MCF 10A (cell line): ENCODE data around the gene PAX1. TPM values are rescaled to one million over a fixed set of nuclear protein-coding genes. Genes with fewer than 3 reads are reported as not detected.

Experiments
- BruUV-seq: library from RNA; stranded (reverse); fragments of 400-500 nt; replicated peaks from 2 replicates; lab custom pipeline; 2021; lab: Mats Ljungman, UMichigan
- CTCF ChIA-PET: fragments of 300-600 bp; sonication (Branson Sonifier 250); formaldehyde crosslinking; extraction: SDS; loops from one replicate; lab custom pipeline; 2021; ENCODE audit warnings: antibody characterized with exemption, inconsistent platforms; lab: Yijun Ruan, JAX
- POLR2A ChIA-PET: fragments of 300-600, 350-650 bp; sonication (Branson Sonifier 250); formaldehyde crosslinking; extraction: SDS; loops from one replicate; lab custom pipeline; 2020; ENCODE audit warnings: antibody characterized with exemption, inconsistent platforms; lab: Yijun Ruan, JAX
- DNase-seq: peaks from one replicate; pipeline ENCODE4 v3.0.0-alpha.2; 2018; ENCODE audit not compliant: unreplicated experiment
- H3K27ac Mint-ChIP-seq: one replicate; pipeline ENCODE4 v1.8.0; 2022; ENCODE audit warnings: mild to moderate bottlenecking, low read depth, mixed read lengths; ENCODE audit not compliant: unreplicated experiment
- H3K27me3 Mint-ChIP-seq: one replicate; pipeline ENCODE4 v1.8.0; 2022; ENCODE audit warnings: mixed read lengths; ENCODE audit not compliant: insufficient read depth, unreplicated experiment
- H3K36me3 Mint-ChIP-seq: one replicate; pipeline ENCODE4 v1.8.0; 2022; ENCODE audit warnings: mild to moderate bottlenecking, moderate library complexity, mixed read lengths; ENCODE audit not compliant: insufficient read depth, unreplicated experiment
- H3K4me1 Mint-ChIP-seq: one replicate; pipeline ENCODE4 v1.8.0; 2022; ENCODE audit warnings: mixed read lengths; ENCODE audit not compliant: insufficient read depth, unreplicated experiment
- H3K4me3 Mint-ChIP-seq: one replicate; pipeline ENCODE4 v1.8.0; 2022; ENCODE audit warnings: mild to moderate bottlenecking, moderate library complexity, mixed read lengths; ENCODE audit not compliant: unreplicated experiment
- H3K9me3 Mint-ChIP-seq: one replicate; pipeline ENCODE4 v1.8.0; 2022; ENCODE audit warnings: mixed read lengths; ENCODE audit not compliant: unreplicated experiment
- CTCF ChIP-seq: fragments of 200-600 bp; IDR thresholded peaks from one replicate; pipeline ENCODE4 v1.8.0; 2022; ENCODE audit warnings: antibody characterized with exemption, mild to moderate bottlenecking; ENCODE audit not compliant: unreplicated experiment
- intact Hi-C: fragments of 100-400 bp; cut with micrococcal nuclease; formaldehyde crosslinking; loops from 2 replicates; pipeline ENCODE4 v1.14.1; 2022
- total RNA-seq: library from RNA; stranded (reverse); gene quantifications from 2 replicates; pipeline ENCODE4 v1.2.3, GENCODE V29; 2022

The PAX1 gene
- total RNA-seq, 1 experiment from 2014 or later = not detected

- no peak for TF ChIP-seq CTCF
- BruUV-seq = no TSS peak
- no peaks in the 10 kb centered on the region for H3K4me1 Mint-ChIP-seq
- no peak overlapping the region for H3K4me3 Mint-ChIP-seq
- ChIA-PET POLR2A (no interaction called here), CTCF (interaction anchor here (0.6 to 0.7 kb wide), 2 partner anchors 18 to 548 kb away, joined by 3 read pairs; no protein-coding TSS in a partner anchor)
- intact Hi-C loops = loop anchor here (10.0 kb wide), 1 partner anchor 972 kb away; no protein-coding TSS in a partner anchor
- DNase-seq = no peak
- H3K36me3 Mint-ChIP-seq = no peaks in the 10 kb centered on the region
- H3K9me3 Mint-ChIP-seq = no peaks in the 10 kb centered on the region
- no peak overlapping the region for H3K27ac Mint-ChIP-seq
- H3K27me3 Mint-ChIP-seq = peaks cover 94% of the 10 kb centered on the region
Measured at GRCh38 chr20:21712443-21713059, 7.1 kb downstream of the PAX1 start.

GRCh38 chr20:21713470-21713869 is 8.0 kb downstream of the PAX1 start:
- Mint-ChIP-seq H3K4me3 (no peak overlapping the region), H3K9me3 (no peaks in the 10 kb centered on the region), H3K4me1 (no peaks in the 10 kb centered on the region), H3K36me3 (no peaks in the 10 kb centered on the region), H3K27me3 (peaks cover 94% of the 10 kb centered on the region), H3K27ac (no peak overlapping the region)
- ChIA-PET POLR2A (no interaction called here), CTCF (interaction anchor here (0.5 to 0.7 kb wide), 2 partner anchors 10 to 19 kb away, joined by 3 read pairs; no protein-coding TSS in a partner anchor)
- no peak for TF ChIP-seq CTCF
- no peak for DNase-seq
- intact Hi-C loops = loop anchor here (10.0 kb wide), 1 partner anchor 971 kb away; no protein-coding TSS in a partner anchor
- BruUV-seq = no TSS peak

- Mint-ChIP-seq H3K4me1 (no peaks in the 10 kb centered on the region), H3K27ac (no peak overlapping the region), H3K9me3 (no peaks in the 10 kb centered on the region), H3K4me3 (no peak overlapping the region), H3K36me3 (no peaks in the 10 kb centered on the region), H3K27me3 (peaks cover 92% of the 10 kb centered on the region)
- TF ChIP-seq CTCF = no peak
- POLR2A ChIA-PET = no interaction called here
- no peak for DNase-seq
- intact Hi-C loops = loop anchor here (10.0 kb wide), 1 partner anchor 971 kb away; no protein-coding TSS in a partner anchor
- CTCF ChIA-PET = interaction anchor here (0.5 kb wide), 1 partner anchor 10 kb away, joined by 3 read pairs; no protein-coding TSS in a partner anchor
- BruUV-seq = no TSS peak
Measured at GRCh38 chr20:21713901-21714296, 8.4 kb downstream of the PAX1 start.

- BruUV-seq = no TSS peak
- H3K4me3 Mint-ChIP-seq = no peak overlapping the region
- CTCF ChIA-PET = no interaction called here
- no peaks in the 10 kb centered on the region for H3K36me3 Mint-ChIP-seq
- H3K4me1 Mint-ChIP-seq = no peaks in the 10 kb centered on the region
- intact Hi-C loops = loop anchor here (10.0 kb wide), 1 partner anchor 970 kb away; no protein-coding TSS in a partner anchor
- H3K9me3 Mint-ChIP-seq = no peaks in the 10 kb centered on the region
- DNase-seq = no peak
- TF ChIP-seq CTCF = no peak
- POLR2A ChIA-PET = no interaction called here
- H3K27ac Mint-ChIP-seq = no peak overlapping the region
- H3K27me3 Mint-ChIP-seq = peaks cover 86% of the 10 kb centered on the region
Measured at GRCh38 chr20:21714297-21715192, 9.1 kb downstream of the PAX1 start.
